Hematopoietic multipotent progenitor cell treated with erythropoietin and hydrocortisone succinate and interleukin-3 and kit ligand, for 8 days (in vitro differentiated cells): Measurements from ENCODE around the gene ACTR10.
"Not testable (repeated sequence)": the region's sequence is repeated elsewhere in the genome, so short reads cannot be mapped to it uniquely, and the experiment has no call there.

Experiments
- DNase-seq: peaks from one replicate; pipeline ENCODE4 v3.0.0-alpha.2; 2015

The ACTR10 gene

DNA sequence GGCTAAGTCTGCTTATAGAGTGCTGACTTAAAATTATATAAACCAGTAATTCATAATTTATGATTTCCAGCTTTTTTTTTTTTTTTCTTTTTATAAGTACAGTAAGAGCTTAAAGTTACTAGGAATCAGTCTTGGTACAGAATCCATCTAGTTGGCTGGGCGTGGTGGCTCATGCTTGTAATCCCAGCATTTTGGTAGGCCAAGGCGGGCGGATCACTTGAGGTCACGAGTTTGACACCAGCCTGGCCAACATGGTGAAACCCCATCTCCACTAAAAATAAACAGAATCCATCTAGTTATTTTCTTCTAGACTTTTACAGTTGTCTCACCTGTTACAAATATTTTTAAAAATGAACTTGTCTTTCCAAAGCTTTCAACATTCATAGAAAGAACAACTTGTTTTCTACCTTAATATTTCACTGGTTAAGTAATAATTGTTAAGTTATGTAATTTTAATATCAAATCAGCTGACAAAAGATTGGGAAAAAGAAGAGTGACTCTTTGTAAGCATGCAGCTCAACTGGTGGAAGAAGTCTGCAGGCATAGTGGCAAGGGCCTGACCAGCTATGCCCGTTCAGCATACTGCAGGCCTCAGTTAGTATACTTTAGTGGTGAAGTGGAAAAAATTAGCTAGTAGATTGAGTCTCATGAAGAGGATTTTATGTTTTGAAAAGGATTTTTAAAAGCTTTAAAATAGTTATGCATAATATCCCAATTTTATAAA is 27.3 kb downstream of the ACTR10 start:
- DNase-seq: no peak

DNA sequence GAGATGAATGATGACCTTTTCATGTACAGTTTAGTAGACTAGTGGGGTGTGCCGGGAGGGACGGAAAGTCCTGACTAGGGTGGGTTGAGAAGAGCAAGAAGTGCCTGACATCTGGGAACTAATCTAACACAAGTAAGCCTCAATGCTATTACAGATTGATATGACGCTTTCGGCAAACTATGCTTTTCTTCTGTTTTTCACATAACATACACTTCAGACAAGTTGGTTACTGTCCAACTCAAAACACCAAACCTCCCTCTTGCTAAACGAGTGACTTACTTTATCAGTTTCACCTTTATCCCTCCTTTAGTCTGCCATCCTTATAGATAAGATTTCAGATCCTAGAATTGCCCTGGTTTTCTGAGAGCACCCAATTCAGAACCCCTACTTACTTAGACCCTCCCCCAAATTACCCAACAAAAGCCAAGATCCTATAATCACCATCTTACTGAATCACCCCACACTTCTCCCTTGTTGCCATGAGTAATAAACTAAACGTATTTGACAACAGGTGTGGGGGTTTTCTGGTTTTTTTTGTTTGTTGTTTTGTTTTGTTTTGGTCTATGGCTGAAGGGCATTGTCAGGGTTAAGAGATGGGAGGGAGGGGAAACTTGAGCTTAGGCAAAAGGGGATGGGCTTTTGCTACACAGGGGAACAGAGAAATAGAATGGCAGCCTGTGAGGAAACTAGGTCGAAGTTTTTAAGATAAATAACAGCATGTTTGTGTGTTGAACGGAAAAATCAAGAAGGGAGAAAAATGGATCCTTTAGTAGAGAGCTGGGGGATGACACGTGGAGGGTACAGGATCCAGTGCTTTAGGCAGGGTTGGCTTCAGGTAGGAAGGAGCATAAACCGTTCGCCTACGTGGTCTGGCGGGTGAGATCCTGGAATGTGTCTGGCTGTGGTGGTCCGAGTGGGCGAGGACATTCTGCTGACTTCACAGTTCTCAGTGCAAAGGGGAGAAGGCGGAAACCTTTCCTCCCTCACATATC is 38.6 kb downstream of the ACTR10 start:
- peak; percentile 43 for DNase-seq

DNA sequence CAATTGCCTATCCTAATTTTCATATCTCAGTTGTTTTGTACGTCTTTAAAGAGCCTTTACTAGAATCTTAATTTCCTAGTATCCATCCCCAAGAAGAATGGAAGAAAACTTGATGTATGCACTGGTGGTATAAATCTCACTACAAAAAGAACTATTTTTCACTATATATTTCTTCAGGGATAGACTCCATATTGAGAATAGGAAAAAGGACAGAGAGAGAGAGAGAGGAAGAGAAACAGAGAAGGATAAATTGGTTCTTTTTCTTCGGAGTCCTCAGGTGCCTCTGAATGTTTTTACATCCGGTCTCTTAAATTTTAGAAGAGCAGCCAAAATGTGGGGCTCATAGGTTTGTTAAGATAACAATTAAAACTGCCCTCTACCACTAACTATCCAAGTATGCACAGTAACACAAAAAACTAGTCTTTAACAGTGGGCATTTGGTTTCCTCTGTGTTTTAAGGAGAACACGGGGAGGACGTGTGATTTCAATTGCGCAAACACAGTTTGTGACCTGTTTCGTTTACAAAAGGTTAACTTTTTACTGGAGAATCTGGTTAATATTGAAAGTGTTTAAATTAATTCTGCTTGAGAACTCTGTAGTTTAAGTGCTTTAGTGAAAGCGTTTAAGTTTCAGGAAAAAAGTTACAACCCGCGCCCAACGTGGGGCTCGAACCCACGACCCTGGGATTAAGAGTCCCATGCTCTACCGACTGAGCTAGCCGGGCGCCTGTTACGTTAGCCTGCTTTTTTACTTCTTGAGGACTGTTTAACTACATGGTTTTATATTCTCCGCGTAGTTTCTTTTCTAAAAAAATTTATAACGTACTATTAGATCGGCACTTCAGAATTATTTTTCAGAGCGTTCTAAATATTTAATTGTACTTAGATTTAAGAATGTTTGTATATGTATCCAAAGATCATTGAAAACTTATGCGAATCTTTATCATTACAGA is 39.6 kb downstream of the ACTR10 start:
- peak; percentile 85 for DNase-seq

DNA sequence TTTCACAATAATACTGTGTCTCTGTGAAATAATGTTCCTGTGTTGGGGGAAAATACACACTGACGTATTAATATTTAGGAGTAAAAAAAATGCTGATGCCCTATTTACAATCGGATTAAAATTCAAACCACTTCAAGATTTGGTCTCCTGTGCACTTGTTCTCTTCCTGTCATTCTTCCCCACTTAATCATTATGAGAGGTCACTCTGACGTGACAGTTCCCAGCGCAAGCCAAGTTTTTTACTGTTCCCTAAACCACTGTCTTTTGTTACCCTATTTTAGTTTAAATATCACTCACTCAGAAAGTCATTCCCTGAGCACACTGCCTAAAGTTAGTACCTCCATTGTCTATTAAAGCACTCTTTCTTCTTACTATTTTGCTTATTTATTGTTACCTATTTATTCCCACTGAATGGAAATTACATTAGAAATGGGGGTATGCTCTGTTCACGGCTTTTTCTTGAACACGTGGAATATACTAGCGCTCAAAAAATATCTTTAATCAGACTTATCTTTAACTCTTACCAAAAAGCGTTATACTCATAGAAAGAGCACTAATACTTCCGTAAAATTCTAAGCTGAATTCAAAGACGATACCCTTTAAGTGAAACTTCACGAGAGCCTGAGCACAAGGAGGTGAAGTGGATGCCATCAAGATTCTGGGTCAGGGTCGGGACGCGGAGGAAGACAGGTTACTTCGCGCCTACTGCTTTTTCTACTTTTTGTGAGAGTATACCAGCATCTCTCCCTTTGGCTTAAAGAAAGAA is 44.0 kb downstream of the ACTR10 start:
- peak; percentile 82 for DNase-seq

DNA sequence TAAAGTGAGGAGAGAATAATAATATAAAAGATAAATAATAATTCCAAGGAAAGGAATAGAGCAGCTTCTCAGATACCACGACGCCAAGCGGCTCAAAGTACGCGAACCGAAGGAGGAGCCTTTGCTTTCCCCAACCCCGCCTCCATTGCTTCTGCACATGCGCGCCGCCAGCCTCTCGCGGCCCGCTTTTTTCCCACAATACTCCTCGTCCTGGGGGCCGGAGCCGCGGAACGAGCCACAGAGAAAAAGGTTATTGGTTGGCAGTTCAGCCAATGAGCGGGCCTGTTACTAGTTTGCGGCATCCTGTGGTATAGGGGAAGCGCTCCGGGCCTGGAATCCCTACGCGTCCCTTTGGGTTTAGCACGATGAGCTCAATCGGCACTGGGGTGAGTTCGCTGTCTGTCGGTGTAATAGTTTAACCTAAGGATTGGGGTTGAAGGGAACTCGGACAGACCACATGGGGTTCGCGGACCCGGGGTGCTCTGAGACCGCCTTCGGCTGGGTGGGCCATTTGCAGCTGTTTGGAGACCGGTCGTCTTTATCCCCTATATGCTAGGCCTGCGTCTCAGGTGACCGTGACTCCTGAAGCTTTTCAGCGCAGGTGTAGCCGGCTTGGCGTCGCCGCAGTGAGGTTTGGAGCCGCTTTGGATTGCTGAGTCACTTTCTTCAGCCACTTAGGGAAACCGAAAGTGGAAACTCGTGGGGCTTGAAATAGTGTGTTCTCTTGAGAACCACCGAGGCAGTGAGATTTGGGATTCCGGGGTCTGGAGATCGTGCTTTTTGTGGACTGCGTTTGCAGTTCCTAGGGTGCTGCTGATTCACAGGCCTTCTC is 44.8 kb downstream of the ACTR10 start, which contains the start of gene PSMA3:
Gene PSMA3, plus strand, starts transcription at position 288 of the 832 bp plus-strand sequence. Its CDS starts 78 bp downstream, at position 366.
- peak; percentile 98 for DNase-seq

DNA sequence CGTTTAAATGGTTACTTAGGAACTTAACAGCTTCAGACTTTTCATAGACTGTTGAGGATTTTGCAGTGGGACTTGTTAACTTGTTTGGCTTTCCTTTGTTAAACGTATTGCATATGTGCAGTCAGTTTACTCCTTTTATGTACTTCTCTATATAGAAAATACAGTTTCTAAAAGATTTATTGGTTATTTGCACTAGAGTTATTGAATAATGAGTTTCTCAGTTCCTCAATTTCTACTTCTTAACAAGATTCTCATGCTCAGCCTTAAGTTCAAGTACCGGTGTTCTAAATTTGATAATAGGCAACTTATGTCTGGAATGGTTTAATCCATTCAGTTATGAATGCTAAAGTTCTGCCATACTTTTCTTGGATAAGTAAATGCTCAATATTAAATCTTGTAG is 45.6 kb downstream of the ACTR10 start:
- no peak for DNase-seq

DNA sequence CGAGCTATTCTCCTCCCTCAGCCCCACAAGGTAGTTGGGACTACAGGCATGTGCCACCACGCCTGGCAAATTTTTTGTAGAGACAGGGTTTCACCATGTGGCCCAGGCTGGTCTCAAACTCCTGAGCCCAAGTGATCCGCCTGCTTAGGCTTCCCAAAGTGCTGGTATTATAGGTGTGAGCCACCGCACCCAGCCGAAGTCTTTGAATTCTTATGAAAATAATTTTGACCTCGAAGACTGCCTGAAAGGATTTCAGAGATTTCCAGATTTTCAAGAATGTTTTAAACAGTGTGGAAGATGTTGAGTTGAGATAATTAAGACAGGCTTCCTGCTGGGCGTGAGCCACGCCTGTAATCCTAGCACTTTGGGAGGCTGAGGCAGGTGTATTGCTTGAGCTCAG is 49.7 kb downstream of the ACTR10 start:
- DNase-seq: no peak

DNA sequence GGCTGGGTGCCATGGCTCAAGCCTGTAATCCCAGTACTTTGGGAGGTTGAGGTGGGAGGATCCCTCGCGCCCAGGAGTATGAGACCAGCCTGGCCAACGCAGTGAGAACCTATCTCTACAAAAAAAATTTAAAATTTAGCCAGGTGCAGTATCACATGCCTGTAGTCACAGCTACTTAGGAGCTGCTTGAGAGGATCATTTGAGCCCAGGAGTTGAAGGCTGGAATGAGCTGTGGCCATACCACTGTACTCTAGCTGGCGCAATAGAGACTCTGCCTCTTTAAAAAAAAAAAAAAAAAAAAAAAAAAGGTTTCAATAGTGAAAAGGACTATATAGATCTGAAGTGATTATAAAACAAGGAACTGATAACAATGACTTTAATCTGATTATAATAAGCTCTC is 58.2 kb downstream of the ACTR10 start:
- no peak for DNase-seq

DNA sequence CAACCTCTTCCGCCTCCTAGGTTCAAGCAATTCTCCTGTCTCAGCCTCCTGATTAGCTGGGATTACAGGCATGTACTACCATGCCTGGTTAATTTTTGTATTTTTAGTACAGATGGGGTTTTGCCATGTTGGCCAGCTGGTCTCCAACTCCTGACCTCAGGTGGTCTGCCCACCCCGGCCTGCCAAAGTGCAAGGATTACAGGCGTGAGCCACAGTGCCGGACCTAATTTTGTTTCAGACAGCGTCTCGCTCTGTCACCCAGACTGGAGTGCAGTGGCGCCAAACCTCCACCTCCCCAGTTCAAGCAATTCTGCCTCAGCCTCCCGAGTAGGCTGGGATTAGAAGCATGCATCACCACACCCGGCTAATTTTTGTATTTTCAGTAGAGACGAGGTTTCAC is 62.1 kb downstream of the ACTR10 start:
- DNase-seq: not testable (repeated sequence)

DNA sequence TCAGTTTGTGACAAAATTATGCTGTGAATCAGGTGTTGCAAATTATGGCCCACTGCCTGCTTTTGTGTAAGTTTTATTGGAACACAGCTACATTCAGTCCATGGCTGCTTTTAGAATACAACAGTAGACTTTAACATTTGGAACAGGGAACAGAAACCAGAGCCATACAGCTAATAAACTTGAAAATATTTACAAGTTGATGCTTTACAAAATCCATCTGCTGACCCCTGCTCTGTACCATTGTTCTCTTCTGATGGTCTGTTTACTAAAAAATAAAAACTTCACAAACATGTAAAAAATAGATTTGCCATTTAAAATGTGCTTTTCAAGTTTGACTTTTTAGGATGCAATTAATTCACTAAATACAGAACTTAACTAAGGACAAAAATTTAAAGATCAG is 65.5 kb downstream of the ACTR10 start:
- no peak for DNase-seq

DNA sequence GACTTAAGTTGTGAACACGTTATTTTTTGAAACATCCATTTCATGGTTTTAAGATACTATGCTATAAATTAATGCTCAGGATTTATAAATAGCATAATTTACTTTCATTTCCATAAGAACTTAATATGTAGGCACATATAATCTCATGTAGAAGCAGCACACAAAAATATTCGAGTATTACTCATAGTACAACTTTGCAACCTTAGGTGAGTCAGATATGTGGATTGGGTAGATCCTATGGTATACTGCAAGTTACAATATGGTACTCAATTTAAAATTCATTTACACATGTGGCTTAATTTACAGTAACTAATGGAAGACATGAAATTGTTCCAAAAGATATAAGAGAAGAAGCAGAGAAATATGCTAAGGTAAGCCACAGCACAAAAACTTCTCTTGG is 70.7 kb downstream of the ACTR10 start:
- no peak for DNase-seq

DNA sequence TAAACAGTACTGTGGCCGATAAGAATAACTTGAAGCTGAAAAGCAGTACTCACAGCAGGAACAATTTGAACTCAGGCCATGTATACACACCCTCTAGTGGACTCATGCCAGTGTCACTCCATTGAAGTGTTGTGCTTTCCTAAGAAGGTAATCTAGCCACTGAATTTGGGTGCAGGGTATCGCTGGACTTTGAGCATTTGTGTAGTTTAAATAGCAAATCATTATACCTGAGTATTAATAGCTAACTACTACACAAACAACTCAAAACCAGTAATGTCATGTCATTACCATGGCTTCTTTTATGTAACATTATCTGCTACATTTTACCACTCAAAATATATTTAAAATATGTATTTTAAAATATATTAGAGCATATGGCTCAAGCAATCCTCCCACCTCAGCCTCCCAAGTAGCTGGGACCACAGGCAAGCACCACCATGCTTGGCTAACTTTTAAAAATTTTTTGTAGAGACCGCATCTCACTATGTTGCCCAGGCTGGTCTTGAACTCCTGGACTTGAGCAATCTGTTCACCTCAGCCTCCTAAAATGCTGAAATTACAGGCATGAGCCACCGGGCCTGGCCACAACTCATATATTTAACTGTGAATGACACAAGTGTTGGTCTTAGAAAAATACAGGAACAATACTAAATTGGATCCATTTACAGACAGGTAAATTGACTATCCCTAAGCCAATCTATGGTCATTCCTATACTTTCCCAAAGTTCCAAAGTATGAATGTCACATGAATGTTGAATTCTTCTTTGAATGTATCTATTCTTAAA is 72.8 kb downstream of the ACTR10 start:
- DNase-seq: peak; percentile 48

DNA sequence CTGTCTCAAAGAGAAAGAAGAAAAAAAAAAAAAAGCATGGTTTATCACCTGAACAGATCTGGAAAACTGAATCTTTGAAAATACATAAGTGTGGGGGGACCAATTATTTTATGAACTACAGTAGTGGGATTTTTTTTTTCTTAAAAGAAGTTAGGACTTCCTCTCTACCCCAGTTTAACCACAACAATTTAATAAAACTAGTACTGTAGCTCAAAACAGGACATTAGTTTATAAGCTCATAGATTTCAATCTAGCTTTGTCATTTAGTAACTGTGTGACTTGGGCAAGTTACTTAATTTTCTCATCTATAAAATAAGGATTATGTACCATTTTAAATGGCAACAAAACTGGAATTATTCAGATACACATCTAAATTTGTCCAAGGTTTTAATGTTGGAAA is 74.9 kb downstream of the ACTR10 start:
- no peak for DNase-seq

DNA sequence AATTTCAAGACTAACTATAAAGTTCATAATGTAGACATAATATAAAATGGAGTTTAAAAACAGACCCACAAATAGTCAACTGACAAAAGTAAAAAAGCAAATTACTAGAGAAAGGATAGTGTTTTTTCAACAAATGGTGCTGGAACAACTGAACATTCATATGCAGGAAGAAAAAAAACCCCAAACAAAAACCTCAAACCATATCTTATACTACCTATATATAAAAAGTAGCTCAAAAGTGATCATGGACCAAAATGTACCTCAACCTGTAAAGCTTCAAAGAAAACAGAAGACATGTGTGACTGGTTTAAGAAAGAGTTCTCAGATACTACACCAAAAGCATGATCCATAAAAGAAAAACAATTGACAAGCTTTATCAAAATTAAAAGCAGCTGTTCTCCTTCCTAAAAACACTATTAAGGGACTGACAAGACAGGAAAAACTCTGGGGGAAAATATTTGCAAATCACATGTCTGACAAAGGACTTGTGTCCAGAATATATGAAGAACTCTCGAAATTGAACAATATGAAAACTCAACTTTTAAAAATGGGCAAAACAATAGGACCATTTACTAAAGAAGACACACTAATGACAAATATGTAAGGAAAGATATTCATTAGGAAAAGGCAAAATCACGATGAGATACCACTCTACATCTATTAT is 75.7 kb downstream of the ACTR10 start:
- no peak for DNase-seq

DNA sequence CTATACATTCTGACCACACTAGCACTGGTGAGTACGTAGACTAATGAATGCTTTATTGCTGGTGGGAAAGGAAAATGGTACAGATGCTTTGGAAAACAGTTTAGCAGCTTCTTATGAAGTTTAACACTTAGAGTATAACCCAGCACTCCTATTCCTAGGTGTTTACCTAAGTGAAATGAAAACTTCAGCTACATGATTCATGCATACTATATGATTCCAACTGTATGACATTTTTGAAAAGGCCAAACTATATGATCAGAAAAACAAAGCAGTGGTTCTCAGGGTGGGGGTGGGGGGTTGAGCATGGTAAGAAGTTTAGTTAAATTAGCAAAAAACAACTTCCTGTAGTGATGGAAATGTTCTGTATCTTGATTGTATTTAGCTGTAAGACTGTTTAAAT is 76.3 kb downstream of the ACTR10 start:
- DNase-seq: no peak

DNA sequence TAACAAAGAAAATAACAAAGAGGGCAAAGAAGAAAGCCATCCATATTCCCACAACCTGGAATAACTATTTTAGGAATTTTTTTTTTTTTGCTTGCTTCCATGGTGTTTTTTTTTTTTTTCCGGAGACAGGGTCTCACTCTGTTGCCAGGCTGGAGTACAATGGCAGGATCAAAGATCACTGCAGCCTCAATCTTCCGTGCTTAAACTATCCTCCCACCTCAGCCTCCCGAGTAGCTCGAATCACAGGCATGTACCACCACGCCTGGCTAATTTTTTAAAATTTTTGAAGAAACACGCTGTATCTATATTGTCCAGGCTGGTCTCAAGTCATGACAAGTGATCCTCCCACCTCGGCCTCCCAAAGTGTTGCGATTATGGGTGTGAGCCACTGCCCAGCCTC is 78.2 kb downstream of the ACTR10 start:
- DNase-seq: no peak

DNA sequence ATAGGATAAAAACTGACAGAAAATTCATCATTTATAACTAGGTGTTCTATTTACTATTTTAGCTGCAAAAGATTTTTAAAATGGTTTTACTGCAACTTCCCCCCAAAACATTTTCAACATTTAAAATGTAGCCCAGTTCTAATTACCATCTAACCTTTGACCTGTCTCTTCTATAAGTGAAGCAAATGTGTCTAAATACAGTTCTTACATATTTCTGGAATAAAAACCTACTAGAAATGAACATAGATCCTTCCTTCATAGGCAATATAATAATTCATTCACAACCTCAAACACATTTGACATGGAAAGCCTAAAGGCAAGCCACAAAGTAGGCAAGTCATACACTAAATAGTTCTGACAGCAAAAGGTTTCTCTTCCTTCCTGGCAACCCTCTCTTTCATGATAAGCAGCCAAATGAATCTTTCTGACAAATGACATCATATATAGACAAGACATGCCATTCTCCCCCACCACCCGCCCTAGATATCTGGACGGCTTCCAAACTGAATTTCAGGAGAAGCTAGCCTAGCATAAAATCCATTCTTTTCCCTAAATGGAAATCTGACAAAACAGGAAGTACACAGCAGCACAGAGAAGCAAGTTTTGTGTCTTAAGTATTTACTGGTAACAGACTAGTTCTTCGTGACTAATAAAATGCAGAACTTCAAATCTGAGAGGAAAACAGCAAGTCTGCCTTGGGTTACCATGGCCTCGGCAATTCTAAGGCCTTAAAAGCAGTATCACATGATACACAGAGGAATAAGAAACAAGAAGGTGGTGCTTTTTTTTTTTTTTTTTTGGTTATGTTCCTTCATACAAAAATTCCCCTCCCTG is 81.2 kb downstream of the ACTR10 start:
- DNase-seq: peak; percentile 67

DNA sequence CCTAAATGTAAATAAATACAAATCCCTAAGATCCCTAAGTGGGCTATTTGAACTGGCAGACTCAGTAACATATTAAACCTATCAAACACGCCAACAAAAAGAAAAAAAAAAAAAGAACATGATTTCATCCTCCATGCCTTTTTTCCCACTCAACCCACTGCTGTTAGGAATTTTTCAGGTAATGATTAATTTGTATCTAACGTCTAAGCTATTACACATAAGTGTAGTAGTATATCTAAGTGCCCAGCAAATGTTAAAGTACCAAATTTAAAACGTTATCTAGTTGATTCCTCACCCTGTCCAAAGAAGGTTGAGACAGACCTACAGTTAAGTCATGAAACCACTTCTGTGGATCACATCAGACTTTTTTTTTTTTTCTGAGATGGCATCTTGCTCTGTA is 82.0 kb downstream of the ACTR10 start:
- DNase-seq: no peak
